LHCN-M2 (cell line): Measurements from ENCODE around the gene CHRNB2. TPM values are rescaled to one million over a fixed set of nuclear protein-coding genes. Genes with fewer than 3 reads are reported as not detected.

Experiments used
- total RNA-seq: library from RNA; depleted of rRNA; stranded (reverse); fragments of >200 nt; gene quantifications from 2 replicates; pipeline ENCODE4 v1.2.3, GENCODE V29; 2014; rRNA removed

The CHRNB2 gene
- total RNA-seq, 1 experiment from 2014 or later = 0.17 TPM

Other genes starting within 250 kb of the CHRNB2 start
- not detected in 2 replicates for gene AQP10, start 246.7 kb upstream of the CHRNB2 start, total RNA-seq
- 59.2 and 64.9 TPM in 2 replicates for gene ATP8B2, start 242.3 kb upstream of the CHRNB2 start, total RNA-seq
- 0.19 and 0.40 TPM in 2 replicates for gene IL6R, start 162.4 kb upstream of the CHRNB2 start, total RNA-seq
- gene TDRD10, start 65.6 kb upstream of the CHRNB2 start, total RNA-seq = not detected in 2 replicates
- not detected in 2 replicates for gene SHE, start 65.4 kb upstream of the CHRNB2 start, total RNA-seq
- 34.2 and 37.5 TPM in 2 replicates for gene UBE2Q1, start 9.1 kb upstream of the CHRNB2 start, total RNA-seq
- gene ADAR, start 40.4 kb downstream of the CHRNB2 start, total RNA-seq = 77.1 and 99.0 TPM in 2 replicates